Keratinocyte (primary cell): ENCODE data around the gene GALNT2. TPM values are rescaled to one million over a fixed set of nuclear protein-coding genes. Genes with fewer than 3 reads are reported as not detected.

ENCODE experiments used
- DNase-seq: peaks from one replicate; pipeline ENCODE4 v3.0.0-alpha.2; 2011; ENCODE audit warnings: low read depth, missing footprints, low spot score
- FAIRE-seq: peaks from 2 replicates; lab custom pipeline; 2011; peaks lifted over from hg19 to GRCh38; lab: Jason Lieb, UNC
- H2AFZ ChIP-seq: 2 replicates; pipeline ENCODE4 v1.6.0; 2012; ENCODE audit warnings: low read length, control low read depth, inconsistent platforms; ENCODE audit not compliant: control insufficient read depth
- H3K27ac ChIP-seq: 2 replicates; pipeline ENCODE4 v1.5.1; 2011; ENCODE audit warnings: low read length; ENCODE audit not compliant: control insufficient read depth, insufficient read depth
- H3K27me3 ChIP-seq: 3 replicates; pipeline ENCODE4 v1.6.0; 2011; ENCODE audit warnings: low read length; ENCODE audit not compliant: control insufficient read depth, insufficient read depth; ENCODE audit errors: extremely low read depth
- H3K36me3 ChIP-seq, 2 experiments: 2 replicates in 1 of 2; 3 replicates in 1 of 2; pipeline ENCODE4 v1.5.1; 2011; ENCODE audit warnings: low read length in 2 of 2, mild to moderate bottlenecking in 1 of 2; ENCODE audit not compliant: control insufficient read depth in 2 of 2, insufficient read depth in 2 of 2; ENCODE audit errors: extremely low read depth in 1 of 2
- H3K4me1 ChIP-seq: 3 replicates; pipeline ENCODE4 v1.5.1; 2011; ENCODE audit warnings: low read length; ENCODE audit not compliant: control insufficient read depth, insufficient read depth; ENCODE audit errors: extremely low read depth
- H3K4me2 ChIP-seq: 3 replicates; pipeline ENCODE4 v1.6.0; 2011; ENCODE audit warnings: low read depth, low read length; ENCODE audit not compliant: control insufficient read depth, insufficient read depth; ENCODE audit errors: extremely low read depth
- H3K4me3 ChIP-seq, 3 experiments: fragments of 200-600 bp in 1 of 3; sonication (generic) in 1 of 3; 2 replicates in 2 of 3; 3 replicates in 1 of 3; pipeline ENCODE4 v1.5.1; 2011 to 2016; ENCODE audit warnings: low read length in 3 of 3, mild to moderate bottlenecking in 3 of 3, control low read depth in 2 of 3, inconsistent platforms in 1 of 3, low read depth in 1 of 3, mixed read lengths in 1 of 3, mixed run types in 1 of 3, moderate library complexity in 1 of 3; ENCODE audit not compliant: control insufficient read depth in 2 of 3, insufficient read depth in 2 of 3; ENCODE audit errors: extremely low read depth in 1 of 3
- H3K79me2 ChIP-seq: 2 replicates; pipeline ENCODE4 v1.6.0; 2012; ENCODE audit warnings: low read length; ENCODE audit not compliant: control insufficient read depth, insufficient read depth
- H3K9ac ChIP-seq: 3 replicates; pipeline ENCODE4 v1.6.0; 2011; ENCODE audit warnings: low read length; ENCODE audit not compliant: control insufficient read depth, insufficient read depth; ENCODE audit errors: extremely low read depth
- H3K9me1 ChIP-seq: 3 replicates; pipeline ENCODE4 v1.6.0; 2011; ENCODE audit warnings: low read length; ENCODE audit not compliant: control insufficient read depth, insufficient read depth; ENCODE audit errors: extremely low read depth
- H3K9me3 ChIP-seq: 2 replicates; pipeline ENCODE4 v1.5.1; 2012; ENCODE audit warnings: low read depth, low read length; ENCODE audit not compliant: control insufficient read depth
- H4K20me1 ChIP-seq: 3 replicates; pipeline ENCODE4 v1.6.0; 2011; ENCODE audit warnings: low read length; ENCODE audit not compliant: control insufficient read depth, insufficient read depth; ENCODE audit errors: extremely low read depth
- CTCF ChIP-seq, 3 experiments: IDR thresholded peaks in 1 of 3; conservative IDR thresholded peaks in 1 of 3; optimal IDR thresholded peaks in 1 of 3; 2 replicates in 2 of 3; 3 replicates in 1 of 3; pipeline versions ENCODE3 to v1.5.1; 2011; ENCODE audit warnings: low read length in 3 of 3, mild to moderate bottlenecking in 3 of 3, moderate library complexity in 2 of 3, control low read depth in 1 of 3, inconsistent platforms in 1 of 3; ENCODE audit not compliant: insufficient read depth in 2 of 3; ENCODE audit errors: extremely low read depth in 1 of 3
- EZH2 ChIP-seq: IDR thresholded peaks from one replicate; pipeline ENCODE4 v1.6.1; 2012; ENCODE audit warnings: inconsistent platforms, mild to moderate bottlenecking, low read length, moderate library complexity
- dilution Hi-C: fragments of 300-500 bp; cut with MboI; formaldehyde crosslinking; loops from one replicate; pipeline ENCODE4 v1.7.0; 2020; ENCODE audit warnings: low sequenced_read_pairs; ENCODE audit not compliant: extremely low pct_ligation_motif_present
- polyA plus RNA-seq, 5 experiments: library from polyadenylated mRNA; depleted of rRNA in 3 of 5; stranded (reverse) in 3 of 5; stranded (forward) in 1 of 5; unstranded in 1 of 5; fragments of >200 nt; gene quantifications; 1 replicate in 1 of 5; 2 replicates in 3 of 5; 3 replicates in 1 of 5; pipeline versions ENCODE4 v1.2.1 to v1.2.3, GENCODE V29; 2011 to 2012; ENCODE audit warnings: missing spikeins in 2 of 5, low read depth in 1 of 5, low replicate concordance in 1 of 5

The GALNT2 gene
- polyA plus RNA-seq, 1 donor (not counting 4 experiments of a cell fraction or from before 2014, with no cell fraction given), result 61.7 TPM

GRCh38 chr1:230074762-230075161, 7.7 kb downstream of the GALNT2 start:
- peaks cover 7% of the 10 kb centered on the region in 2 experiments for H3K36me3 ChIP-seq
- H3K27me3 ChIP-seq, result no peaks in the 10 kb centered on the region
- H3K9ac ChIP-seq, result no peak overlapping the region
- H3K79me2 ChIP-seq, result peaks cover 99% of the 10 kb centered on the region
- H3K4me3 ChIP-seq, result no peak overlapping the region
- H4K20me1 ChIP-seq, result peaks cover 7% of the 10 kb centered on the region
- H3K27ac ChIP-seq, result no peak overlapping the region
- no peak overlapping the region for H2AFZ ChIP-seq
- FAIRE-seq (no peak), DNase-seq (no peak)
- H3K9me1 ChIP-seq, result peaks cover 7% of the 10 kb centered on the region
- H3K9me3 ChIP-seq, result no peaks in the 10 kb centered on the region
- TF ChIP-seq CTCF (optimal IDR thresholded peaks at IDR 0.05 in 1 of 3, IDR thresholded peaks at IDR 0.05 in 1 of 3, conservative IDR thresholded peaks at IDR 0.05 in 1 of 3; ENCODE audit: extremely low read depth in 1 of 3, insufficient read depth in 2 of 3, low read length in 3 of 3) (no peak), EZH2 (no peak)
- dilution Hi-C loops, result no loop called here
- H3K4me2 ChIP-seq, result no peak overlapping the region
- H3K4me1 ChIP-seq, result peaks cover 35% of the 10 kb centered on the region

GRCh38 chr1:230076121-230076520, 9.1 kb downstream of the GALNT2 start:
- H3K79me2 ChIP-seq, result peaks cover 99% of the 10 kb centered on the region

More at GRCh38 chr1:230076121-230076520, 9.1 kb downstream of the GALNT2 start:
- DNase-seq, result no peak
- Histone ChIP-seq H3K27ac (no peak overlapping the region), H3K9me3 (no peaks in the 10 kb centered on the region), H3K4me1 (peaks cover 29% of the 10 kb centered on the region), H2AFZ (no peak overlapping the region), H3K4me3 (no peak overlapping the region), H4K20me1 (peaks cover 7% of the 10 kb centered on the region), H3K9ac (no peak overlapping the region), H3K9me1 (peaks cover 5% of the 10 kb centered on the region), H3K36me3 (peaks cover 7% of the 10 kb centered on the region in 2 experiments), H3K4me2 (no peak overlapping the region), H3K27me3 (no peaks in the 10 kb centered on the region)
- no peak for FAIRE-seq
- no peak for TF ChIP-seq CTCF (optimal IDR thresholded peaks at IDR 0.05 in 1 of 3, IDR thresholded peaks at IDR 0.05 in 1 of 3, conservative IDR thresholded peaks at IDR 0.05 in 1 of 3; ENCODE audit: extremely low read depth in 1 of 3, insufficient read depth in 2 of 3, low read length in 3 of 3)
- no peak for TF ChIP-seq EZH2
- dilution Hi-C loops, result no loop called here
